IPS DF 6.9 (cell line): ENCODE data around the gene RPH3AL.

Experiments
- DNase-seq: peaks from one replicate; pipeline ENCODE4 v3.0.0-alpha.2; 2013; ENCODE audit warnings: low read depth, low spot score
- H3K27ac ChIP-seq: one replicate; pipeline ENCODE4 v1.5.1; 2013; ENCODE audit warnings: low read length, control low read depth
- H3K27me3 ChIP-seq: 2 replicates; pipeline ENCODE4 v1.6.1; 2013; ENCODE audit warnings: mild to moderate bottlenecking, low read length; ENCODE audit not compliant: control insufficient read depth, insufficient read depth
- H3K36me3 ChIP-seq: 2 replicates; pipeline ENCODE4 v1.6.1; 2013; ENCODE audit warnings: low read length; ENCODE audit not compliant: control insufficient read depth, insufficient read depth
- H3K4me1 ChIP-seq: 2 replicates; pipeline ENCODE4 v1.6.1; 2013; ENCODE audit warnings: low read length; ENCODE audit not compliant: control insufficient read depth, insufficient read depth
- H3K4me3 ChIP-seq: 2 replicates; pipeline ENCODE4 v1.5.1; 2013; ENCODE audit warnings: mild to moderate bottlenecking, low read length
- H3K9me3 ChIP-seq: 2 replicates; pipeline ENCODE4 v1.6.1; 2013; ENCODE audit warnings: low read length, inconsistent platforms; ENCODE audit not compliant: control insufficient read depth, insufficient read depth
- WGBS: extraction: QIAGEN DNeasy Blood & Tissue Kit; methylation state at CpG from one replicate; pipeline ENCODE4 v1.1.7; 2013; ENCODE audit warnings: mixed read lengths, missing lambda C conversion rate; ENCODE audit not compliant: insufficient read length, insufficient coverage; 5-methylcytosine and 5-hydroxymethylcytosine counted together

Gene RPH3AL

GRCh38 chr17:290121-290521 lies 62.5 kb downstream of the RPH3AL start:
- no peak overlapping the region for H3K27ac ChIP-seq
- H3K9me3 ChIP-seq: no peaks in the 10 kb centered on the region
- no CpG with 5 or more reads among the region's 21 CpGs for WGBS
- no peak overlapping the region for H3K4me3 ChIP-seq
- H3K36me3 ChIP-seq: no peaks in the 10 kb centered on the region
- H3K27me3 ChIP-seq: no peaks in the 10 kb centered on the region
- peaks cover 2% of the 10 kb centered on the region; the same call in 1 of the 2 replicates for H3K4me1 ChIP-seq
- no peak for DNase-seq

- no CpG with 5 or more reads among the region's 18 CpGs for whole genome bisulfite sequencing
- no peak overlapping the region for H3K4me3 ChIP-seq
These were observed 63.2 kb downstream of the RPH3AL start for GRCh38 chr17:289409-289808.

GRCh38 chr17:288802-289356 lies 63.7 kb downstream of the RPH3AL start:
- no peaks in the 10 kb centered on the region for H3K27me3 ChIP-seq
- H3K9me3 ChIP-seq: no peaks in the 10 kb centered on the region
- H3K27ac ChIP-seq: no peak overlapping the region
- H3K36me3 ChIP-seq: no peaks in the 10 kb centered on the region
- peaks cover 2% of the 10 kb centered on the region; the same call in 1 of the 2 replicates for H3K4me1 ChIP-seq
- no peak for DNase-seq
- no peak overlapping the region for H3K4me3 ChIP-seq
- no CpG with 5 or more reads among the region's 17 CpGs for WGBS

More at GRCh38 chr17:289409-289808, 63.2 kb downstream of the RPH3AL start:
- Histone ChIP-seq H3K36me3 (no peaks in the 10 kb centered on the region), H3K9me3 (no peaks in the 10 kb centered on the region), H3K27me3 (no peaks in the 10 kb centered on the region), H3K27ac (no peak overlapping the region), H3K4me1 (peaks cover 2% of the 10 kb centered on the region; the same call in 1 of the 2 replicates)
- DNase-seq: no peak

GRCh38 chr17:286571-286970 lies 66.0 kb downstream of the RPH3AL start:
- Histone ChIP-seq H3K27me3 (no peaks in the 10 kb centered on the region), H3K4me1 (peaks cover 2% of the 10 kb centered on the region; the same call in 1 of the 2 replicates), H3K27ac (no peak overlapping the region), H3K9me3 (no peaks in the 10 kb centered on the region), H3K36me3 (no peaks in the 10 kb centered on the region; the same call in 1 of the 2 replicates), H3K4me3 (no peak overlapping the region)
- DNase-seq: no peak
- no CpG with 5 or more reads among the region's 16 CpGs for WGBS

- H3K4me1 ChIP-seq: peaks cover 2% of the 10 kb centered on the region; the same call in 1 of the 2 replicates
- no peaks in the 10 kb centered on the region for H3K27me3 ChIP-seq
- no peak overlapping the region for H3K27ac ChIP-seq
- WGBS: no CpG with 5 or more reads among the region's 31 CpGs
- H3K4me3 ChIP-seq: no peak overlapping the region
- H3K9me3 ChIP-seq: no peaks in the 10 kb centered on the region
- DNase-seq: no peak
- no peaks in the 10 kb centered on the region; the same call in 1 of the 2 replicates for H3K36me3 ChIP-seq
These were observed 66.7 kb downstream of the RPH3AL start for GRCh38 chr17:285751-286422.

GRCh38 chr17:284676-285355 lies 67.8 kb downstream of the RPH3AL start:
- Histone ChIP-seq H3K36me3 (no peaks in the 10 kb centered on the region; the same call in 1 of the 2 replicates), H3K4me3 (no peak overlapping the region), H3K27ac (no peak overlapping the region), H3K4me1 (peaks cover 2% of the 10 kb centered on the region; the same call in 1 of the 2 replicates), H3K9me3 (no peaks in the 10 kb centered on the region), H3K27me3 (no peaks in the 10 kb centered on the region)
- no peak for DNase-seq
- no CpG with 5 or more reads among the region's 29 CpGs for WGBS

- H3K27ac ChIP-seq: no peak overlapping the region
- no peak for DNase-seq
- peaks cover 2% of the 10 kb centered on the region; the same call in 1 of the 2 replicates for H3K4me1 ChIP-seq
- no CpG with 5 or more reads among the region's 25 CpGs for WGBS
- no peaks in the 10 kb centered on the region for H3K27me3 ChIP-seq
- no peaks in the 10 kb centered on the region; the same call in 1 of the 2 replicates for H3K36me3 ChIP-seq
- H3K4me3 ChIP-seq: no peak overlapping the region
- no peaks in the 10 kb centered on the region for H3K9me3 ChIP-seq
These were observed 68.5 kb downstream of the RPH3AL start for GRCh38 chr17:283911-284675.

GRCh38 chr17:282912-283882 lies 69.4 kb downstream of the RPH3AL start:
- H3K9me3 ChIP-seq: no peaks in the 10 kb centered on the region
- DNase-seq: no peak
- no peaks in the 10 kb centered on the region for H3K27me3 ChIP-seq
- H3K36me3 ChIP-seq: no peaks in the 10 kb centered on the region; the same call in 1 of the 2 replicates
- no peak overlapping the region for H3K4me3 ChIP-seq
- H3K4me1 ChIP-seq: peaks cover 2% of the 10 kb centered on the region; the same call in 1 of the 2 replicates
- no peak overlapping the region for H3K27ac ChIP-seq
- no CpG with 5 or more reads among the region's 28 CpGs for WGBS

GRCh38 chr17:282000-282911 lies 70.4 kb downstream of the RPH3AL start:
- no peak for DNase-seq
- Histone ChIP-seq H3K27me3 (no peaks in the 10 kb centered on the region), H3K4me1 (peaks cover 2% of the 10 kb centered on the region; the same call in 1 of the 2 replicates), H3K4me3 (no peak overlapping the region), H3K36me3 (no peaks in the 10 kb centered on the region; the same call in 1 of the 2 replicates), H3K27ac (no peak overlapping the region), H3K9me3 (no peaks in the 10 kb centered on the region)
- WGBS: no CpG with 5 or more reads among the region's 32 CpGs
